Measurements from ENCODE around the gene SHKBP1.

Gene SHKBP1

GRCh38 chr19:40553885-40554857 lies 22.5 kb upstream of the SHKBP1 start:
- Histone ChIP-seq H3K27ac (ENCODE audit: low read depth, low read length) (no peak overlapping the region), H3K9me3 (ENCODE audit: control insufficient read depth, insufficient read depth, low read length) (no peaks in the 10 kb centered on the region), H3K4me3 (ENCODE audit: low read length) (no peak overlapping the region), H3K4me2 (ENCODE audit: low read length) (no peak overlapping the region), H4K20me1 (ENCODE audit: control insufficient read depth, insufficient read depth, low read depth, low read length) (no peaks in the 10 kb centered on the region), H3F3A (ENCODE audit: control insufficient read depth, insufficient read depth) (no peaks in the 10 kb centered on the region), H3K4me1 (ENCODE audit: control insufficient read depth, low read length) (no peaks in the 10 kb centered on the region), H3K36me3 (ENCODE audit: control insufficient read depth, low read length) (no peaks in the 10 kb centered on the region), H3K79me2 (ENCODE audit: control insufficient read depth, low read length) (no peaks in the 10 kb centered on the region), H3K9me2 (replicated peaks; ENCODE audit: control insufficient read depth, low read length) (no peaks in the 10 kb centered on the region), H3K27me3 (ENCODE audit: control insufficient read depth, low read length) (no peaks in the 10 kb centered on the region)
- TF ChIP-seq EZH2phosphoT487 (IDR thresholded peaks at IDR 0.05; ENCODE audit: borderline replicate concordance, low read length) (no peak), CTCF (IDR thresholded peaks at IDR 0.05; ENCODE audit: low read depth, low read length, poor library complexity, severe bottlenecking) (no peak)

- Histone ChIP-seq H3K36me3 (ENCODE audit: control insufficient read depth, low read length) (no peaks in the 10 kb centered on the region), H3K9me2 (replicated peaks; ENCODE audit: control insufficient read depth, low read length) (no peaks in the 10 kb centered on the region), H3K27me3 (ENCODE audit: control insufficient read depth, low read length) (no peaks in the 10 kb centered on the region), H3K4me3 (ENCODE audit: low read length) (no peak overlapping the region), H4K20me1 (ENCODE audit: control insufficient read depth, insufficient read depth, low read depth, low read length) (no peaks in the 10 kb centered on the region), H3K27ac (ENCODE audit: low read depth, low read length) (no peak overlapping the region), H3K4me1 (ENCODE audit: control insufficient read depth, low read length) (no peaks in the 10 kb centered on the region), H3F3A (ENCODE audit: control insufficient read depth, insufficient read depth) (no peaks in the 10 kb centered on the region), H3K79me2 (ENCODE audit: control insufficient read depth, low read length) (no peaks in the 10 kb centered on the region), H3K9me3 (ENCODE audit: control insufficient read depth, insufficient read depth, low read length) (no peaks in the 10 kb centered on the region), H3K4me2 (ENCODE audit: low read length) (no peak overlapping the region)
- no peak for TF ChIP-seq CTCF (IDR thresholded peaks at IDR 0.05; ENCODE audit: low read depth, low read length, poor library complexity, severe bottlenecking)
- no peak for TF ChIP-seq EZH2phosphoT487 (IDR thresholded peaks at IDR 0.05; ENCODE audit: borderline replicate concordance, low read length)
Observed at GRCh38 chr19:40555978-40556689, 20.5 kb upstream of the SHKBP1 start.

GRCh38 chr19:40556953-40557530 lies 19.6 kb upstream of the SHKBP1 start:
- Histone ChIP-seq H3K4me2 (ENCODE audit: low read length) (no peak overlapping the region), H3K27me3 (ENCODE audit: control insufficient read depth, low read length) (no peaks in the 10 kb centered on the region), H4K20me1 (ENCODE audit: control insufficient read depth, insufficient read depth, low read depth, low read length) (no peaks in the 10 kb centered on the region), H3F3A (ENCODE audit: control insufficient read depth, insufficient read depth) (no peaks in the 10 kb centered on the region), H3K9me2 (replicated peaks; ENCODE audit: control insufficient read depth, low read length) (no peaks in the 10 kb centered on the region), H3K36me3 (ENCODE audit: control insufficient read depth, low read length) (no peaks in the 10 kb centered on the region), H3K79me2 (ENCODE audit: control insufficient read depth, low read length) (no peaks in the 10 kb centered on the region), H3K9me3 (ENCODE audit: control insufficient read depth, insufficient read depth, low read length) (no peaks in the 10 kb centered on the region), H3K4me1 (ENCODE audit: control insufficient read depth, low read length) (no peaks in the 10 kb centered on the region), H3K4me3 (ENCODE audit: low read length) (no peak overlapping the region), H3K27ac (ENCODE audit: low read depth, low read length) (no peak overlapping the region)
- no peak for TF ChIP-seq CTCF (IDR thresholded peaks at IDR 0.05; ENCODE audit: low read depth, low read length, poor library complexity, severe bottlenecking)
- TF ChIP-seq EZH2phosphoT487 (IDR thresholded peaks at IDR 0.05; ENCODE audit: borderline replicate concordance, low read length): no peak

Data from DOHH2 (cell line).